GM19324 (cell line): Measurements from ENCODE around the gene DIPK1C.

Experiments used
- ATAC-seq: cut with Tn5 transposase; IDR thresholded peaks from one replicate; pipeline ENCODE4 v1.9.1; 2021; ENCODE audit warnings: mild to moderate bottlenecking, moderate library complexity; ENCODE audit not compliant: unreplicated experiment, low FRiP score

Gene DIPK1C

DNA sequence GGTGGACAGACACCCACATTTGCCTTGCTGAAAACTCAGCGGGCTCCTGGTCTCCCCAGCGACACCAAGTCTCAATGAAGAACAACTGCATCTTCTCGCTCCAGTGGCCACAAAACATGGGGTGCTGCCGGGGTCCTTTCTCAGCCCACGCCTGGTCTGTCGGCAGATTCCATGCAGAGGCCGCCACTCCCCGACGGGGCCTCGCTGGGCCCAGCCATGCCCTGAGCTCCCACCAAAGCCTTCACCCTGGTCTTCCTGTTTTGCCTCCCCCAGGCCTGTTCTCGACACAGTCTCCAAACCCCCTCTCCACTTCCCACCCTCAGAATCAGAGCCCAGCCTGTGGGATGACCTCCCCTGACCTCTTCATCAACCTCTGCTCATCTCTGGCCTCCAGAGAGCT is 31.2 kb downstream of the DIPK1C start:
- no peak for ATAC-seq

DNA sequence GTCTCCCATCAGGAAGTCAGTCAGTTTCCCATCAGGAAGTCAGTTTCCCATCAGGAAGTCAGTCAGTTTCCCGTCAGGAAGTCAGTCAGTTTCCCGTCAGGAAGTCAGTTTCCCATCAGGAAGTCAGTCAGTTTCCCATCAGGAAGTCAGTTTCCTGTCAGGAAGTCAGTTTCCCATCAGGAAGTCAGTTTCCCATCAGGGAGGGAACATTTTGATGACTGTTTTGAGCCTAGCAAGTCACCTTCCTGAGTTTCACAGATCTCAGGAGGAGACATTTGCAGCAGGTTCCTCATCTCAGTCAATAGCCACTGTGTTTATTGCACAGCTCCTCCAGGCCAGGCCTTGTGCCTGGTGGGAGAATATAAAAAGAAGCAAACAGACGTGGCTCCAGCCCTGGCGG is 31.9 kb downstream of the DIPK1C start:
- ATAC-seq: no peak

DNA sequence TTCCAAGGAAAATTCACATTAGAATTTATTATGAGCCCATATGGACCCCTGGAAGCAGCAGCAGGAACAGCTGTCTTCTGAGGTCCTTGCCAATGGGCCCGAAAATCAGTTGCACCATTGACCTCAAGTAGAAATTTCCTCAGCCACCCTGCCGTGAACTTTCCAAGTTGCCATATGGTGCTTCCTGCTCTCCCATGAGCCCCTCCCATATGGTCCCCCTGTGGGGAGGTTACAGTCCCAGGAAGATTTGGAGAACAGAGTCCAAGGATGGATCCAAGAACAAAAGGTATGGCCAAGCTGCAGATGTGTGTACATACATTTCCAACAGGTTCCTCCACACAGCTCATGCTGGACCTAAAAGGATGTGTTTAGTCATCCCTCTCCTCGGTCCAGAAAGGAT is 34.6 kb downstream of the DIPK1C start:
- ATAC-seq: no peak

DNA sequence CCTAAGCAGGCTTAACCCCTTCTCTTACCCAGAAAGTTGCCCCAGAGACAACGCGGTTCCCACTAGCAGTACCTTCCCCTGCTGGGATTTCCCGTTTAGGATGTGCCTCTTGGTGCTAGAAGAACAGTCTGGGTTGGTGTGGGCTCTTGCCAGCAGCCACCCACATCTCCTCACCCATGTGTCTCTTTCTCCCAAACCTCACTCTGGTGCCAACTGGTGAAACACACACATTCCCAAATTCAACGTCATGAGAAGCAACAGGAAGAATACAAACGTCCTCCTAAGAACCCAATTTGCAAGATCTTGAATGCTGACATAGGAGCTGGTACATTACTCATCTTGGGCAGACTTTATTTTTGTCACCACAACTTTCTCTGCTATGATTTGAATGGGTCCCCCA is 36.2 kb downstream of the DIPK1C start:
- no peak for ATAC-seq

DNA sequence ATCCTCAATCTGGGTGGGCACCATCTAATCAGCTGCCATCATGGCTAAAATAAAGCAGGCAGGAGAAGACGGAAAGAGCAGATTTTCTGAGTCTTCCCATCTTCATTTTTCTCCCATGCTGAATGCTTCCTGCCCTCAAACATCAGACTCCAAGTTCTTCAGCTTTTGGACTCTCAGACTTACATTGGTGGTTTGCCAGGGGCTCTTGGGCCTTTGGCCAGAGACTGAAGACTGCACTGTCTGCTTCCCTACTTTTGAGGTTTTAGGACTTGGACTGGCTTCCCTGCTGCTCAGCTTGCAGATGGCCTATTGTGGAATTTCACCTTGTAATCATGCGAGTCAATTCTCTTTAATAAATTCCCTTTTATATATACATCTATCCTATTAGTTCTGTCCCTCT is 36.6 kb downstream of the DIPK1C start:
- ATAC-seq: no peak

DNA sequence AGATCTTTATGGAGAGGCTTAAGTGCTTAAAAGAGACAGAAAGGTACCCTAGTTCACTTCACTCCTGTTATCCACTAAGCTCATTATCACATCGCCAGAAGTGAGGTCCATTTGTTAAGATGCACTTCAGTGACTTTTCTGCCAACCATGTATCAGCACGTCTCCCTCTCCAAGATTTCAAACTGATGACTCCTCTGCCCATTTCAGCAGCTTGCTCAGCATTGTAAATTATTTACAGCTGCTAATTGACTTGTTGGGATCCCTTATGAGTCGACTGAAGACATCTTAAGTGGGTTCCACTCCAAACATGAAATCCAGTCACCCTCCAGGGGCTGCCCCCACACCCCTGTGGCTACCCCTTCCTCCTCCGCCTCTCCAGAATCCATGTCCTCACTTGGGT is 37.3 kb downstream of the DIPK1C start:
- no peak for ATAC-seq

DNA sequence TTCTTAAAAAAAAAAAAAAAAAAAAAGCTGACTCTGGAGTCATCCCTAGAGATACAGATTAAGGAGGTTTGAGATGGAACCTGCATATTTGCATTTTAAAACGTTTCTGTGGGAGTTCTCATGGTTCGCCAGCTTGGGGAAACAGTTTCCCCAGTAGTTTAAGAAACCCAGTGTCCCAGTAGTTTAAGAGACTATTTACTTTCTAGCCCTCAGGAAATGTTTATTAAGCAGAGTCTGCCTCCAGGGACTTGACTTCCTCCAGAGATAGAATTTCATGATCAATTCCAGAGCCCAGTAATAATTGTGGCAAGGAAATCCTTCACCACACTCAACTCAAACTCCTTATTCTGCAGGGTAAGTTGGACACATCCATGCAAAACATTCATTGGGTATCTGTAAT is 39.1 kb downstream of the DIPK1C start:
- ATAC-seq: no peak

DNA sequence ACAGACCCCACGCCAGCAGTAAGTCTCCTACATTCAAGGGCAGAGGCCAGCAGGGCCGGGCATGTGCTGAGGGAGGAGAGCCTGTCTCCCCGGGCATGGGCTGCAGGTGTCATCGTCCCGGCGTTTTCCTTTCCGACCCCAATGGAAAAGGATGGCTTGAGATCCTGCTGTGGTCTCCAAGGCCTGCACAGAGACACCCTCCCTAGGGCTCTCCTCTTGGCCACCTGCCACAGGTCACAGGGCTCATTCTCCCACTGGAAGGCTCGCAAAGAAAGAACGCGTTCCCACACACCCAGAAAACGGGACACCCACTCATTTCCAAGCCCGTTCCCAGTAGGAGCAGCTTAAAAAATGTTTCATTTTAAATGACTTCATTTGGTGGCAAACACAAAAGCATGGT is 41.0 kb downstream of the DIPK1C start:
- ATAC-seq: no peak

DNA sequence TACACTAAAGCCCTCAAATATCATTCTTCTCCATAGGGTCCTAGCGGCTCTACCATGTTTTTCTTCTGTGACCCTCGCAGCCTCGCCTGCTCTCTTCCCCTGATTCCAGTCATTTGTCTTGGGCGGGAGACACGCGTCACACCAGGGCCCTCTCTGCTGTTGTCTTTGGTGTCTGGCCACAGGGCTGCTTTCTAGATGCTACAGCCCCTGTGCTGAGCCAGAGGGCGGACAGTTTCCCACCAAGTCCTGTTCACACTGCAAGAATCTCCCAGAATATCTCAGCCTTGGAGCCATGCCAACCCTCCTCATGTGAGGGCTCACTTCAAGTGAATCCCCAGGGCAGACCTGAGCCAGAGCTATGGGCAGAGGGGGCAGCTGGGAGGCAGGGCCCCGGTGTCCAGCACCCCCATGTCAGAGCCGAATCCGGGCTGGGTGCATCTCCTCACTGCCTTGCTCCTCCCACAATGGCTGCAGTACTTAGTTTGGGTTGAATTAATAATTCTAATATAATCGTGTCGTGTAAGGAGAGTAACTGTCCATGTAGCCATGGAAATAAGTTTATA is 42.1 kb downstream of the DIPK1C start:
- no peak for ATAC-seq

DNA sequence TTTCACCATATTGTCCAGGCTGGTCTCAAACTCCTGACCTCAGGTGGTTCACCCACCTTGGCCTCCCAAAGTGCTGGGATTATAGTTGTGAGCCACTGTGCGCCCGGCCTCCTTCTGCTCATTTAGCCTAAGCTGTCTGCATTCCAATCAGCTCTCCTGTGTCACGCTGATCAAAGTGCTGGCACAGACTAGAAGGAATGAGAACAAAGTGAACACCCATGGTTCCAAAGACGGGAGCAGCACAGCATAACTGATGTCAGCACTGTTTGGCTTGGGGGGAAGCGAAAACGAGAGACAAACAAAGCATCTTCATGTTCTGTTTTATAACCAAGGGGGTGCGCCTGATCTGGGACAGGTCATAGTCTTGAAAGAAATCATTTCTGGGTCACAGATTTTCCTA is 43.3 kb downstream of the DIPK1C start:
- no peak for ATAC-seq

DNA sequence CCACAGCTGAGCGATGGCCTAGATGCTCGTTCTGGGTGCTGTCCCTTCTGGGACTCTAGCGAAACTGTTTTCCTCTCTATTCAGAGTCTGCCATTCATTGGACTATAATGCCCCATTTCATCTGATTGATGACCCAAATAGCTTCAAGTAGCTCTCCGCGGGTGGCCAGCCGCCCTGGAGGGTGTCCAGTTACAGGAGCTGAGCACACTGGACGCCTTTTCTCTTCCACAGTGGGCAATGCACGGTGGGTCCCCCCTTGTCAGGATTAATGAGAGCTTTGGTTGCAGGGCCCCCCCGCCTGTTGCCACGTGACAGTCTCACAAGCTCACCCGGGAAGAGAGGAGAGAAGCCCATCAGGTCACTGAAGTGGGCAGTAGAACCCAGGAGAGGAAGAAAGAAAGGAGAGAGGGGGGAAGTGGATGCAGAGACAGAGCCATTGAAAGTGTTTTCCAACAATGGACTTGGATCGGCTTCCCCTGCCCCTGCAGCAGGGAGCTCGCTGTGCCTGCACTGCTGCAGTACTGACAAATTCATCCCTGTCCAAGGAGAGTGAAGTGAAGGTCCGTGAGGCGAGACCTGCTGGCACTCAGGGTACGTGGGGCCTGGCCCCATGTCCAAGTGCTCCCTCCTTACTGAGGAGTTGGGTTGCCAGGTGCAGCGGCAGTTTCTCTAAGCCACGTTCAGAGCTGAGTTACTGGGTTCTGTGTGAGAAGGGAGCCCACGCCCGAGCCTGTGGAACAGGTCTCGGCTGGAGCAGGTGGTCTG is 44.8 kb downstream of the DIPK1C start:
- no peak for ATAC-seq

DNA sequence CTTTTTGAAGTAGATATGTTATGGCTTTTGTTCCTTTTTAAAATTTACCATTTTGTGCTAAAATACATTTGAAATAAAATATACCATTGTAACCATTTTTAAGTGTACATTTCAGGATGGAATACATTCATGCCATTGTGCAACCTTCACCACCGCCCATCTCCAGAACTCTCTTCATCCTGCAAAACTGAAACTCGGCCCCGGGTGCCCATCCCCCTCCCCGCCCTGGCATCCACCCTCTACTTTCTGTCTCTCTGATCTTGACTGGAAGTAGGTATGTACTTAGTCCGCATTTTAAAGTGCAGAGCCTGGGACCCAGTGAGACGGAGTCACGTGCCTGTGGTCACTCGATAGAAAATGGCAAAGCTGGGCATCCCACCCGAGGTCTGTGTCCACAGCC is 45.6 kb downstream of the DIPK1C start:
- ATAC-seq: no peak

DNA sequence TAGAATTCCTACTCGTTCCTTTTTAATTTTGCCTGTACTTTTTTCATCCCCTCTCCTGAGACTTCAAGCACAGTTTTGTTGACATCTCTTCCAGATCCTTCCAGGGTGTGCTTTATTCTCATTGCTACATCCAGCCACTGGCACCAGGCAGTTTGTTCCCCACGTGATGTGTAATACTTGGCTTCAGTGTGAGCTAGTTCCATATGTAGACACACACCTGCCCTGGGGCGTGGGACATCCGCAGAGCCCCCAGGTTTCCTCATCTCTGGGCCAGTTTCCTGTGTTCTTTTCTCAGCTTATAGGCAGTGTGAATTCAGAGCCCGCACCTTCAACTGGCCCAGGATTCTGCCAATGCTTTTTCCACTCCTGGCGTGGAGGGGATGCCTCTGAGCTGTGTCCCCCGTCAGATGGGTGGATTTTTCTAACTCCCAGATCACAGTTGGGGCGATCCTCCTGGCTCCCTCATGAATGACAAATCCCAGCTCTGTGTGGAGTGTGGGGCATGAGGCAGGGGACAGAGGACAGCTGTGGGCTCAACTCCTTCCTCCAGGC is 46.6 kb downstream of the DIPK1C start:
- no peak for ATAC-seq

DNA sequence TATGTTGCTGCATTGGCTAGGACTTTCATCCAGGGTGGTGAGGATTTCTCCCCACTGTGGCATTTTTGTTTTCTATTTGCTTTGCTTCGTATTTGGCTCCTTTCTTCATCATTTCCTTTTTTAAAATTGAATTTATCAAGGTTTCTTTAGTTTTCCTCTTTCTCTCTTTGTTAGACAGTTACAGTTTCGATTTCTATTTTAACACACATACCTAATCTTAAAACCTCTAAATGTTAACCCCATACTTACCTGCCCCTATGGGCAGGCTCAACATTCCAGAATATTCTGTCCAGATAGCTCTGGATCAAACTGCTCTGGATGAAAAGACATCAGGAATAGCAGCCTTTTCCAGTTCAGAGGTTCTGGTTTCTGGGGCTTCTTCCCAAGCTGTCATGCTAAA is 49.2 kb downstream of the DIPK1C start:
- ATAC-seq: no peak

DNA sequence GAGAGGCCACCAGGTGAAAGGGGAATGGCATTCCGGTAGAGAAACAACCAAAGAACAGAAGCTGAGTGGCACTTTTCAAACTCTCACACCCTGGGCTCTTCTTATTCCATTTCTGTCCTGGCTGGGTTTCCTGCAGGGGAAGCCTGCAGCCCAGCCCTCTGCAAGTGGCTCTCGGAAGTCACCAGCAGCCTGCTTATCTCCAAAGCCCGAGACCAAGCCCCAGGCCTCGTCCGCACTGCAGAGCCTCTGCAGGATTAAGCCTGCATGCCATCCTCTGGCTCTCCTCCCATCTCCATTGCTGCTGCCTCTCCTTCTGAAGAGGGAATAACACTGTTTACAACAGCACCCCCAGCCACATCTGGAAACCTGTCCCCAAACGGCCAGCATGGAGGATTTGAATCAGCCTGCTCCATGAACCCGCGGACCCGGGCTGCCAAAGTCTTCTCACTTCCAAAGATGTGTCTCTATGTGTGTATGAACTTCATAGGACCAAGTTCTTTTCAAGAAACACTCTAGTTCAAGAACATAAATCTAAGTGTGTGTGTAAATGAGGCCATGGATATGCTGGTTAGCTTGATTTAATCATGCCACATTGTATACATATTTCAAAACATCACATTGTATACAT is 54.2 kb downstream of the DIPK1C start:
- no peak for ATAC-seq

DNA sequence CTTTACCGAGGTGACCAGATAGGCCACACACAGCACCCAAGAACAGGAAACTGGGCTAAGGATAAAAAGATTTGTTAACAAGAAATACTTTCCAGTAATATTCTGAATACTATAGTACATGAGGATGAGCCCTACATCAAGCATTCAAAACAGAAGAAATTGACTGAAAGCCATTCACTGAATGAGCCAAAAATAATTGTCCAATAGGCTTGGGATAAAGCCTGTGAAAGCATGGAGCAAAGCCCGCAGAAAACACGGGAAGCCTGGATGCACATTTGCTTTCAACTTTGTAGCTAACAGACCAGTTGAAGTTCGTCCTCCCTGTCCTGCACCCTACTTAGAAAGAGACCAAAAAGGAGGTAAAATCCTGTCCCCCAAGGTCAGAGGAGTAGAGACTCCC is 56.3 kb downstream of the DIPK1C start:
- no peak for ATAC-seq

DNA sequence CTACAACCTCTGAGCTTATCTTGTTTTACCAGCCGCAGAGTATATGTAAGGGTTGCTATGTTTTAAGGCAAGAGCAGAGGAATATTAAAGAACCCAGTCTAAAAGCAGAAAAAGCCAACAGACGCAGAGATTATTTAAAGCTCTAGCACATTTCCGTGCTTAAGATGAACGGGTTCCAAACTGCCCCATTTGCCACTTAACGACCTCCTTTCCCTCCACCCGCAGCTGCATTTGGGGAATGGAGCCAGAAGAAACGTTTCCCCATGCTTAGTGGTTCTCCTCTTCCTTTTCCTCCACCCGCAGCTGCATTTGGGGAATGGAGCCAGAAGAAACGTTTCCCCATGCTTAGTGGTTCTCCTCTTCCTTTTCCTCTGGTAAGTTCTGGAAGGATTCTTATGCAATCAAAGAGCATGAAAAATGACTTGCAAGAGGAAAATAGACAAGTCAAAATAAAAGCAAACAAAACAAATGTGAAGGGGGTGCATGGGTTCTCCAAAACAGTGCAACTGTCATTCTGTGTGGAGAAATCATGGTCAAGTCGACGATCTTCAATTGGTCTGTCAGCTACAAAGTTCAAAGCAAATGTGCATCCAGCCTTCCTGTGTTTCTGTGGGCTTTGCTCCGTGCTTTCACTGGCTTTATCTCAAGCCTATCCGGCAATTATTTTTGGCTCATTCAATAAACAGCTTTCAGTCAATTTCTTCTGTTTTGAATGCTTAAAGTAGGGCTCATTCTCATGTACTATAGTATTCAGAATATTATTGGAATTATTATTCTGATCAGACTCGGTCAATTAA is 57.8 kb downstream of the DIPK1C start:
- ATAC-seq: no peak

DNA sequence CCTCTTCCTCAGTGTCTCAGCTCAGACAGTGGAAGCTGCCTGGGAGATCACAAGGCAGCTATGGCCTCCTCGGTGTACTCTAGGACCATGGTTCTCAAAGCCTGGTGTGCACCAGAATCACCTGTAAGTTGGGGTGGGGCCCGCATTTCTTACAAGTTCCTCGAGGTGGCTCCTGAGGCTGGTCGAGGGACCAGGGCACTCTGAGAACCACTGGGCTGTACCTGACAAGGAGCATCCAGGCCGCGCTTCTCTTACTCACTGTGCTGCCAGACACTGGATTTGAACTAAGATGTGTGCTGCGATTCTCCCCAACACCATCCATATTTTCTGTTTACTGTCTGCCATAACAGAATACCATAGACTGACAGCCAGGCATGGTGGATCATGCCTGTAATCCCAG is 59.5 kb downstream of the DIPK1C start:
- no peak for ATAC-seq

DNA sequence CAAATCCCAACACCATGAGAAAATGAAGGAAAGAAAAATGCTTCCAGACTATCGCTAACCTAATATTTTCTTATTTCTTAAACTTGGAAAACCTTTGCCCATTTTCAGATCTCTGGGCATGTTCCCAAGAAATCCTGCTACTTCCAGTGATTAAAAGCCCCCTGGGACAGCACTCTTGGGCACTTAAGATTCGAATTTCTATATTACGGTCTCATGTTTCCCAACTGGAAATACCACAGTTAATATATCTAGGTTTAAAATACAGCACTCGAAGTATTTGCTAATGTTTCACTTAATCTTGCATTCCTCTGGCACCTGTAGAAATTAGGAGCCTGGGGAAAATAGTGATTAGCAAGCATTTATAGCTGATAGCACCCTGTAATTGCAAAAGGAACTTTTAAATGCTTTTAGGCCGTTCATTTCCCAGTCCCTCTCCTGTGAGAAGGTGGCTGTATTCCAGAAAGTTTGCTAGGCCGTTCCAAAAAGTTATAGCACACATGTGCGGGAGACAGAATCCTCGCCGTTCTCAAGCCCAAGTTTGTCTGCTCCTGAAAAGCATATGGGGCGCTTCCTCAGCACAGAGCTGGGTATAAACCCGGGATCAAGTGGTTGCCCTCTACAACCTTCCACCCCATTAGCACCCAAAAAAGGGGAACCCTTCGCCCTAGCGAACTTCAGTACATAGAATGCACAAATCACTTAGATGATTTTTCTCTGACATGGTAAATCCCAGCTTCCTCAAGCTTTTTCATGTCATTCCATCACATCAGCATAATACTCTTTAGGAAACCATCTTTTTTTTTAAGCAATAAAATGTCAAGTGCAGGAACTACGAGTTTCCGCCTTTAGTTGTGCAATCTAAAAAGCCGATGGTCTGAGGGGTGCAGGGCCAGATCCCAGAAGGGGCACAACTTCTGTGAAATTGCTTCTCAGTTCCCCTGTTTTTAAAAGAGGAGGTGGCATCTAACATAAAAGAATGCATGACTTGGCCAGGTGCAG is 60.6 kb downstream of the DIPK1C start:
- ATAC-seq: no peak

DNA sequence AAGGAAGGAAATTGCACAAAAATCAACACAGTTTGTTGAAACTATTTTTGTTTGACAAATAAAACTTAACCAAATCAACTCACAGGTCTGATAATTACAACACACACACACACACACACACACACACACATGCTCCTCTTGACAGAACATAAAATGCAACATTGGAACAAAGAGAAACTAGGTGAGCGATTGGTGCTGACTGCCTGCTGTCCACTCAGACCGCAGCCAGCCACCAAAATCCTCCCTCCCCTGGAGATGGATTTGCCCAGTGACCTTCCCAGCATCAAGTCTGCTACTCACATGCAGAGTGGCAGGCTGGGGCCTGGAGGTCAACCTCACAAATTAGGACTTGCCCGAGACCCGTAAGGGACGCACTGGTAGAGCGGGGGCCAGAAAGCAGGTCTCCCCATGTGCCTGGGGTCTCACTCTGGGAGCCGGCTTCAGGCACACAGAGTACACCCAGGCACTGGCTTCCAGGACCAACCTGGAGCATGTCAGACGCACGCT is 61.4 kb downstream of the DIPK1C start:
- no peak for ATAC-seq
